ENCODE data around the gene KLF3.

DNA sequence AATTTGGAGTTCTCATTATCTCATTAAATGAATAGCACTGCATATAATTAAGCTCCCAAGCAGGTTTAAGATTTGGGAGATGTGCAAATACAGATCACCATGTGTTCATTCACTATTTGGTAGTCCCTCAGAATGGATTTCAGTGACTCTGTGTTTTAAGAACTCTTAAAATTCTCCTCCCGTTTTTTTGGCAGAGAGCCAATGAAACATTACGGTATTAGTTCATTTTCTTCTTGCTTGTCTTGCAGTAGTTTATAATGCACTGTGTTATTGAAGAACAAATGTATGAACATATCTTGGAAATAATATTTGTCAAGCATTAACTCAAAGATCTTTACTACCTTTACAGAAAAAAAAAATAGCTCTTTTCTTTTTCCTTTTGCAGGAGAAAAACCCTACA, 32.7 kb downstream of the KLF3 start:
- TF ChIP-seq EZH2 (IDR thresholded peaks at IDR 0.05; ENCODE audit: insufficient read depth, poor library complexity, severe bottlenecking) (no peak), EZH2phosphoT487 (IDR thresholded peaks at IDR 0.05; ENCODE audit: insufficient read depth, low read depth) (no peak)
